ENCODE results near the gene BTG4.

Gene BTG4

GRCh38 chr11:111526501-111526900, 14.3 kb upstream of the BTG4 start:
- no peak overlapping the region for H3K27ac ChIP-seq
- DNase-seq: no peak

DNA sequence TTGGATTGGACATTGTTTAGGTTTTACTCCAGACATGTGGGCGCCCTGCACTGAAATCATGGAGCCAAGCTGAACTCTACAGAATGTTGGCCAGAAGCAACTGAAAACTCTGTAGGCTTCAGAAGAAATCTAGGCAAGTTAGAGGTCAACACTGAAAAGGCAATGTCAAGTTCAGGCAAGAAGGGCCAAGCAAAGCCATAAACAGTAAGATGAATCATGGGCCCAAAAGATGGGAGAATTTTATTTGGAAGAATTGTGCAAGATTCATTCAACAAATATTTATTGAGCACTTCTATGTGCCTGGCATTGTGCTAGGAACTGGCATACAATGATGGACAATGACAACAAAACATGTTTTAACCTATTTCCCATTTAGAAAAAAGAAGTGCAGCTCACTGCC, 13.3 kb upstream of the BTG4 start:
- H3K27me3 ChIP-seq (ENCODE audit: insufficient read depth, low read depth, severe bottlenecking): no peaks in the 10 kb centered on the region
- no peak overlapping the region for H3K4me3 ChIP-seq (ENCODE audit: low read depth, low read length)
- H3K36me3 ChIP-seq: no peaks in the 10 kb centered on the region
- TF ChIP-seq, protein P1, sequence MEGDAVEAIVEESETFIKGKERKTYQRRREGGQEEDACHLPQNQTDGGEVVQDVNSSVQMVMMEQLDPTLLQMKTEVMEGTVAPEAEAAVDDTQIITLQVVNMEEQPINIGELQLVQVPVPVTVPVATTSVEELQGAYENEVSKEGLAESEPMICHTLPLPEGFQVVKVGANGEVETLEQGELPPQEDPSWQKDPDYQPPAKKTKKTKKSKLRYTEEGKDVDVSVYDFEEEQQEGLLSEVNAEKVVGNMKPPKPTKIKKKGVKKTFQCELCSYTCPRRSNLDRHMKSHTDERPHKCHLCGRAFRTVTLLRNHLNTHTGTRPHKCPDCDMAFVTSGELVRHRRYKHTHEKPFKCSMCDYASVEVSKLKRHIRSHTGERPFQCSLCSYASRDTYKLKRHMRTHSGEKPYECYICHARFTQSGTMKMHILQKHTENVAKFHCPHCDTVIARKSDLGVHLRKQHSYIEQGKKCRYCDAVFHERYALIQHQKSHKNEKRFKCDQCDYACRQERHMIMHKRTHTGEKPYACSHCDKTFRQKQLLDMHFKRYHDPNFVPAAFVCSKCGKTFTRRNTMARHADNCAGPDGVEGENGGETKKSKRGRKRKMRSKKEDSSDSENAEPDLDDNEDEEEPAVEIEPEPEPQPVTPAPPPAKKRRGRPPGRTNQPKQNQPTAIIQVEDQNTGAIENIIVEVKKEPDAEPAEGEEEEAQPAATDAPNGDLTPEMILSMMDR (IDR thresholded peaks at IDR 0.05; ENCODE audit: low read depth, low read length): no peak
- no peaks in the 10 kb centered on the region for H3K9me3 ChIP-seq (ENCODE audit: severe bottlenecking)
- DNase-seq: no peak
- H3K27ac ChIP-seq: no peak overlapping the region

More at GRCh38 chr11:111526501-111526900, 14.3 kb upstream of the BTG4 start:
- TF ChIP-seq, protein P1 (IDR thresholded peaks at IDR 0.05; ENCODE audit: low read depth, low read length): no peak
- H3K4me3 ChIP-seq (ENCODE audit: low read depth, low read length): no peak overlapping the region
- H3K27me3 ChIP-seq (ENCODE audit: insufficient read depth, low read depth, severe bottlenecking): no peaks in the 10 kb centered on the region
- H3K36me3 ChIP-seq: no peaks in the 10 kb centered on the region
- H3K9me3 ChIP-seq (ENCODE audit: severe bottlenecking): no peaks in the 10 kb centered on the region

GRCh38 chr11:111524056-111524455, 11.9 kb upstream of the BTG4 start:
- Histone ChIP-seq H3K27ac (no peak overlapping the region), H3K4me3 (ENCODE audit: low read depth, low read length) (no peak overlapping the region), H3K36me3 (no peaks in the 10 kb centered on the region), H3K27me3 (ENCODE audit: insufficient read depth, low read depth, severe bottlenecking) (no peaks in the 10 kb centered on the region), H3K9me3 (ENCODE audit: severe bottlenecking) (no peaks in the 10 kb centered on the region)
- no peak for DNase-seq
- TF ChIP-seq, protein P1 (IDR thresholded peaks at IDR 0.05; ENCODE audit: low read depth, low read length): no peak

GRCh38 chr11:111523343-111523742, 11.2 kb upstream of the BTG4 start:
- no peak for DNase-seq
- H3K27ac ChIP-seq: no peak overlapping the region
- no peaks in the 10 kb centered on the region for H3K9me3 ChIP-seq (ENCODE audit: severe bottlenecking)
- H3K4me3 ChIP-seq (ENCODE audit: low read depth, low read length): no peak overlapping the region
- TF ChIP-seq, protein P1 (IDR thresholded peaks at IDR 0.05; ENCODE audit: low read depth, low read length): no peak
- no peaks in the 10 kb centered on the region for H3K36me3 ChIP-seq
- no peaks in the 10 kb centered on the region for H3K27me3 ChIP-seq (ENCODE audit: insufficient read depth, low read depth, severe bottlenecking)

GRCh38 chr11:111522426-111522825, 10.2 kb upstream of the BTG4 start:
- H3K36me3 ChIP-seq: no peaks in the 10 kb centered on the region
- H3K9me3 ChIP-seq (ENCODE audit: severe bottlenecking): no peaks in the 10 kb centered on the region
- H3K27ac ChIP-seq: no peak overlapping the region
- DNase-seq: no peak
- H3K27me3 ChIP-seq (ENCODE audit: insufficient read depth, low read depth, severe bottlenecking): no peaks in the 10 kb centered on the region
- TF ChIP-seq, protein P1 (IDR thresholded peaks at IDR 0.05; ENCODE audit: low read depth, low read length): no peak
- no peak overlapping the region for H3K4me3 ChIP-seq (ENCODE audit: low read depth, low read length)

- Histone ChIP-seq H3K27me3 (ENCODE audit: insufficient read depth, low read depth, severe bottlenecking) (no peaks in the 10 kb centered on the region), H3K9me3 (ENCODE audit: severe bottlenecking) (no peaks in the 10 kb centered on the region), H3K27ac (no peak overlapping the region), H3K4me3 (ENCODE audit: low read depth, low read length) (no peak overlapping the region), H3K36me3 (no peaks in the 10 kb centered on the region)
- TF ChIP-seq, protein P1 (IDR thresholded peaks at IDR 0.05; ENCODE audit: low read depth, low read length): no peak
- DNase-seq: no peak
Measured at GRCh38 chr11:111521135-111521534, 8.9 kb upstream of the BTG4 start.
